Measurements from ENCODE around the gene DICER1.

The DICER1 gene

DNA sequence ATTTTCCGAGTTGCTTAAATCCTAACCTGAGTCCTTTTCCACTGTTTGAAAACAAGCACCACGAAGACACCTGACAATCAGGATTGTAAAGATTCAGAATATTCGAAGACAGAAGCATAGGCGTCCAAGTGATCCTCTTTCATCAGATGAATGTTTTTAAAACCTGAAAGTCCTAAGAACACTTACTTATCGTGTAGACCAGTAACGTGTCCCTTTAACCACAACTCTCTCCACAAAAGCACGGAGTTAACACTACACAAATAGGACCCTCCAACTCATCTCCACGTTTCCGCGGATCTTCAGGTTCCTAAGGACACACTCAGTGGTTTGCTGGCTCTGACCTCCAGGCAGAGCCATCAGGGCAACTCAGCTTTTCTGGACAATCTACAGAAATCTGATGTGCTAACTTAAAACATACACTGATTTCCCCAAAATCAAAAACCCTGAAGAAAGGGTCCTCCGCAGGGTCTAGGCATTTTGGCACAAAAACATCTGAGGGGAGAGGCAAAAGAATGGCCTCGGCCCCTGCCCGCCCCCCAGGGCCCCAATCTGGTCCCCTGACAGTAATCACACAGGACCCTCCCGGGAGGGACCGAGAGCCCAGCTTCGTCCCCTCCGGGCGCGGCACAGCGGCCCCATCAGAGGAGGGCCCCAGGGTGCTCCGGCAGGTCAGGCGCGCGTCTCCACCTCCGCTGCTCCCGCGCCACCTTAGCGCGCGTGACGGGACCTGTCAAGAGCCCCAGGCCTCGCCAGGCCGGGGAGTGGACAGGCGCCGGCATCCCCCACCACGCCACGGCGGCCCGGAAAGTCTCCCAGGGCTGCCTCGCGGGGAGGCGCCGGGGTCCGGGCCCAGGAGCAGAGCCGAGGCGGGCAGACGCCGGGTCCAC is 925 bp downstream of the DICER1 start:
- TF ChIP-seq FOXK2 (IDR thresholded peaks at IDR 0.05) (no peak), HDGF (IDR thresholded peaks at IDR 0.05; ENCODE audit: borderline replicate concordance) (no peak), BHLHE40 (IDR thresholded peaks at IDR 0.05; ENCODE audit: borderline replicate concordance) (no peak), NFRKB (IDR thresholded peaks at IDR 0.05) (no peak), TARDBP (IDR thresholded peaks at IDR 0.05) (no peak), L3MBTL2 (conservative IDR thresholded peaks at IDR 0.05) (no peak), FOXA1 (IDR thresholded peaks at IDR 0.05) (no peak), SUZ12 (IDR thresholded peaks at IDR 0.05) (no peak), SP1 (IDR thresholded peaks at IDR 0.05) (no peak), ELF4 (IDR thresholded peaks at IDR 0.05) (no peak), FOXM1 (IDR thresholded peaks at IDR 0.05; ENCODE audit: borderline replicate concordance) (no peak), ZNF384 (IDR thresholded peaks at IDR 0.05) (no peak), CTBP1 (IDR thresholded peaks at IDR 0.05; ENCODE audit: borderline replicate concordance) (no peak), ARNT (IDR thresholded peaks at IDR 0.05) (no peak), LEF1 (IDR thresholded peaks at IDR 0.05; ENCODE audit: borderline replicate concordance) (no peak)
- TF ChIP-seq, protein P1, sequence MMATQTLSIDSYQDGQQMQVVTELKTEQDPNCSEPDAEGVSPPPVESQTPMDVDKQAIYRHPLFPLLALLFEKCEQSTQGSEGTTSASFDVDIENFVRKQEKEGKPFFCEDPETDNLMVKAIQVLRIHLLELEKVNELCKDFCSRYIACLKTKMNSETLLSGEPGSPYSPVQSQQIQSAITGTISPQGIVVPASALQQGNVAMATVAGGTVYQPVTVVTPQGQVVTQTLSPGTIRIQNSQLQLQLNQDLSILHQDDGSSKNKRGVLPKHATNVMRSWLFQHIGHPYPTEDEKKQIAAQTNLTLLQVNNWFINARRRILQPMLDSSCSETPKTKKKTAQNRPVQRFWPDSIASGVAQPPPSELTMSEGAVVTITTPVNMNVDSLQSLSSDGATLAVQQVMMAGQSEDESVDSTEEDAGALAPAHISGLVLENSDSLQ (IDR thresholded peaks at IDR 0.05): no peak
- DNase-seq (ENCODE audit: extremely low spot score): peak; percentile 25
- POLR2A ChIA-PET: interaction anchor here (1.2 to 1.4 kb wide), 2 partner anchors 46 to 139 kb away, joined by 3 read pairs; no protein-coding TSS in a partner anchor
- CTCF ChIA-PET: no interaction called here

DNA sequence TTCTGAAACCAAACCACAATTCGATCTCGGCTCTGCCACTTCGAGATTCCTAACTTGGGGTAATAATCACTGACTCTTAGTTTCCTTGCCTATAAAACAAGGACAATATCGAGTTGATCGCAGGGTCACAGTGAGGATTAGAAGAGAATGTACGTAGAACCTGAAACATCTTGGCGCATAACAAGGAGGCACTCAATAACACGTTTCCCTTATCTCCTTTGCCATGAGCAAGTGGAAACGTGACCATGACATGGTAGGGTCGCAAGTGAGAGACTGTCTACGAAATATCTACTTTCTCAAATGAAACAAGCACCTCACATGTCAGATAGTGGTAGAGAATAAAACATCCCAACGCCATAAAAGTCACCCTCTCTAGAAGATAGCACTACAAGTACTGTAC is 2.3 kb downstream of the DICER1 start:
- TF ChIP-seq TARDBP (IDR thresholded peaks at IDR 0.05): no peak
- TF ChIP-seq BHLHE40 (IDR thresholded peaks at IDR 0.05; ENCODE audit: borderline replicate concordance): no peak
- no peak for TF ChIP-seq ELF4 (IDR thresholded peaks at IDR 0.05)
- no peak for TF ChIP-seq ARNT (IDR thresholded peaks at IDR 0.05)
- TF ChIP-seq, protein P1 (IDR thresholded peaks at IDR 0.05): no peak
- TF ChIP-seq NFRKB (IDR thresholded peaks at IDR 0.05): no peak
- TF ChIP-seq LEF1 (IDR thresholded peaks at IDR 0.05; ENCODE audit: borderline replicate concordance): no peak
- no peak for TF ChIP-seq L3MBTL2 (conservative IDR thresholded peaks at IDR 0.05)
- no peak for TF ChIP-seq HDGF (IDR thresholded peaks at IDR 0.05; ENCODE audit: borderline replicate concordance)
- TF ChIP-seq SP1 (IDR thresholded peaks at IDR 0.05): no peak
- TF ChIP-seq FOXM1 (IDR thresholded peaks at IDR 0.05; ENCODE audit: borderline replicate concordance): no peak
- TF ChIP-seq SUZ12 (IDR thresholded peaks at IDR 0.05): no peak
- TF ChIP-seq FOXA1 (IDR thresholded peaks at IDR 0.05): no peak
- no peak for TF ChIP-seq FOXK2 (IDR thresholded peaks at IDR 0.05)
- TF ChIP-seq ZNF384 (IDR thresholded peaks at IDR 0.05): no peak
- no peak for TF ChIP-seq CTBP1 (IDR thresholded peaks at IDR 0.05; ENCODE audit: borderline replicate concordance)
- POLR2A ChIA-PET: interaction anchor here (1.4 kb wide), 1 partner anchor 44 kb away, joined by 3 read pairs; no protein-coding TSS in a partner anchor
- DNase-seq (ENCODE audit: extremely low spot score): no peak
- CTCF ChIA-PET: no interaction called here

DNA sequence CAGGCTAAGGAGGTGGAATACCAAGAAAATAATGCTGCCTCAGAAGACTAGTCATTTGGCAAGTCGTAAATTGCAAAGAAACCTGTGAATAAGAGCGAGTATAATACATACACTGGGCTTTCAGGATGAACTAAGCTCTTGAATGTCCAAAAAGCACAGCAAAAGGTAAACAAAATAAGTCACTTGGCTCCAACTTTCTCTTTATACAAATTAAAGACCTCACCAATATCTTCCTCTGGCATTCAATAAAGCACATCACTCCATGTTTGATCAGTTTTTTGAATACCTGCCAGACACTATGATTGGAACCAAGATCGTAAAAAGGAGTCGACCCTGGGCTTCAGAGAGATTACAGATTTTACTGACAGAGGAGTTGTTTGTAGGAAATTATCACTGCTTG is 3.5 kb downstream of the DICER1 start:
- DNase-seq (ENCODE audit: extremely low spot score): no peak
- POLR2A ChIA-PET: no interaction called here
- no peak for TF ChIP-seq SUZ12 (IDR thresholded peaks at IDR 0.05)
- TF ChIP-seq ZNF384 (IDR thresholded peaks at IDR 0.05): no peak
- TF ChIP-seq FOXM1 (IDR thresholded peaks at IDR 0.05; ENCODE audit: borderline replicate concordance): no peak
- CTCF ChIA-PET: no interaction called here

DNA sequence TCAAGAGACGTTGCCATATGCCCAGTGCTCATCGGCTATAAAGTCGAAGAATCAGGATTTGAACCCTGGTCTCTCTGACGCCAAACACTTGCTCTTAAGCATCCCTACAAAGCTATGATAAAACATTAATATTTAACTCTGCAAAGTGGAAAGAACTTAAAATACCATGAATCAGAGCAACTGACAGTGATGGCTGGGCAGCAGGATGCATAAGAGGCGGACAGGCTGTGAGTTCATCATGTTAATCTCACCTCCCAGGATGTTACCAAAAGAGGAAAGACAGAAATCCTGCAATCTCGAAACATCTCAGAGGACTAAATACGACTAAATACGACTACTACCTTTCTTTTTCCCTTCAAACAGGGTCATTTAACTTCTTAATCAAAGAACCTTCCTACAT is 5.8 kb downstream of the DICER1 start:
- TF ChIP-seq SP1 (IDR thresholded peaks at IDR 0.05): no peak
- TF ChIP-seq, protein P1 (IDR thresholded peaks at IDR 0.05): no peak
- no peak for TF ChIP-seq TARDBP (IDR thresholded peaks at IDR 0.05)
- TF ChIP-seq LEF1 (IDR thresholded peaks at IDR 0.05; ENCODE audit: borderline replicate concordance): no peak
- TF ChIP-seq FOXA1 (IDR thresholded peaks at IDR 0.05): no peak
- no peak for TF ChIP-seq NFRKB (IDR thresholded peaks at IDR 0.05)
- no peak for TF ChIP-seq BHLHE40 (IDR thresholded peaks at IDR 0.05; ENCODE audit: borderline replicate concordance)
- TF ChIP-seq ARNT (IDR thresholded peaks at IDR 0.05): no peak
- TF ChIP-seq FOXM1 (IDR thresholded peaks at IDR 0.05; ENCODE audit: borderline replicate concordance): no peak
- no peak for TF ChIP-seq SUZ12 (IDR thresholded peaks at IDR 0.05)
- TF ChIP-seq HDGF (IDR thresholded peaks at IDR 0.05; ENCODE audit: borderline replicate concordance): no peak
- TF ChIP-seq L3MBTL2 (conservative IDR thresholded peaks at IDR 0.05): no peak
- TF ChIP-seq ZNF384 (IDR thresholded peaks at IDR 0.05): no peak
- no peak for TF ChIP-seq ELF4 (IDR thresholded peaks at IDR 0.05)
- TF ChIP-seq FOXK2 (IDR thresholded peaks at IDR 0.05): no peak
- TF ChIP-seq CTBP1 (IDR thresholded peaks at IDR 0.05; ENCODE audit: borderline replicate concordance): no peak
- no peak for DNase-seq (ENCODE audit: extremely low spot score)
- ChIA-PET POLR2A (no interaction called here), CTCF (interaction anchor here (0.6 kb wide), 1 partner anchor 198 kb away, joined by 5 read pairs; no protein-coding TSS in a partner anchor)

DNA sequence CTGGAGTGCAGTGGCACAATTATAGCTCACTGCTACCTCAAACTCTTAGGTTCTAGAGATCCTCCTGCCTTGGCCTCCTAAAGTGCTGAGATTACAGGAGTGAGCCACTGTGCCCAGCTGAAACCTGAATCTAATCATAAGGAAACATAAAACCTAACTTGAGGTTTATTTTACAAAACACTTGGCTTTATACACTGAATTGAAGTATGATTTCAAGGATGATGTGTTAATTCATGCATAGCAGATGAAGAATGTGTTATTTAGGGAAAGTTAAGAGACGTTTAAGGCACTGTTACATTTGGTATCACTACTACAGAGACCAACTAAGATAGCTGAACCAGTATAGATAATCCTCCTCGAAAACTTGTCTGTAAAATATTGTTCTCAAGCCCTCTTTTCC is 6.4 kb downstream of the DICER1 start:
- ChIA-PET POLR2A (interaction anchor here (1.1 kb wide), 1 partner anchor 32 kb away, joined by 3 read pairs; no protein-coding TSS in a partner anchor), CTCF (no interaction called here)
- no peak for DNase-seq (ENCODE audit: extremely low spot score)
- TF ChIP-seq TARDBP (IDR thresholded peaks at IDR 0.05) (no peak), NFRKB (IDR thresholded peaks at IDR 0.05) (no peak), ARNT (IDR thresholded peaks at IDR 0.05) (no peak), SUZ12 (IDR thresholded peaks at IDR 0.05) (no peak), FOXA1 (IDR thresholded peaks at IDR 0.05) (no peak), FOXM1 (IDR thresholded peaks at IDR 0.05; ENCODE audit: borderline replicate concordance) (no peak), BHLHE40 (IDR thresholded peaks at IDR 0.05; ENCODE audit: borderline replicate concordance) (no peak), L3MBTL2 (conservative IDR thresholded peaks at IDR 0.05) (no peak), HDGF (IDR thresholded peaks at IDR 0.05; ENCODE audit: borderline replicate concordance) (no peak), SP1 (IDR thresholded peaks at IDR 0.05) (no peak), FOXK2 (IDR thresholded peaks at IDR 0.05) (no peak), CTBP1 (IDR thresholded peaks at IDR 0.05; ENCODE audit: borderline replicate concordance) (no peak), ELF4 (IDR thresholded peaks at IDR 0.05) (no peak), ZNF384 (IDR thresholded peaks at IDR 0.05) (no peak), LEF1 (IDR thresholded peaks at IDR 0.05; ENCODE audit: borderline replicate concordance) (no peak)
- TF ChIP-seq, protein P1 (IDR thresholded peaks at IDR 0.05): no peak

Measured in HEK293T (cell line).